ENCODE results near the gene CFAP210. TPM values are rescaled to one million over a fixed set of nuclear protein-coding genes. Genes with fewer than 3 reads are reported as not detected.

The CFAP210 gene
- total RNA-seq, 4 donors from 2014 or later: not detected

DNA sequence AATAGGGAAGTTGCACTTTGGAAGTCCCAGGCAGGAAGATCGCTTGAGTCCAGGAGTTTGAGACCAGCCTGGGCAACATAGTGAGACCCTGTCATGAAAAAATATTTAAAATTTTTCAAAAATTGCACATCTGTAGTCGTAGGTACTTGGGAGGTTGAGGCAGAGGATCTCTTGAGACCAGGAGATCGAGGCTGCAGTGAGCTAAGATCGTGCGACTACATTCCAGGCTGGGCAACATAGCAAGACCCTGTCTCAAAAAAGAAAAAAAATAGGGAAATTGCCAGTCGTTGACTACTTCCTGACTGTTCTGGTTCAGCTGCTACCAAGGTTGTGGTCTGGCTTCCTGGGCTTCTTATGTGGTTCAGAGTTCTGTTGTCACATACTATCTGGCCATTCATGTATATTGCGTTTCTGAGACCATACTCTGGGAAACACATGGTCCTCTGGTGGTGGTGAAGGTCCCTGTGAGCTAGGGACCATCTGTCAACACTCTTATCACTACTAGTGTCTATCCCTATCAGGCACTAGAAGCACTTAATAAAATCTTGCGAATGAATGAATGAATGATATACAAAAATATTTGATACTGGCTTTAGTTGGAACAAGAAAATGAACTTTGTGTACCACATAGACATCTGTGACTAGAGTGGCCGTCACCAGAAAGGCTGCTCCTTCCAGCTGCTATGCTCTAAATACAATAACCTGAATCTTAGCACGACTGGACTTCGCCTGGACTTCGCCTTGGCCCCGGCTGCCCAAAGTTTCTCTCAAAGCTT, 38.6 kb upstream of the CFAP210 start:
- TF ChIP-seq, protein P1, sequence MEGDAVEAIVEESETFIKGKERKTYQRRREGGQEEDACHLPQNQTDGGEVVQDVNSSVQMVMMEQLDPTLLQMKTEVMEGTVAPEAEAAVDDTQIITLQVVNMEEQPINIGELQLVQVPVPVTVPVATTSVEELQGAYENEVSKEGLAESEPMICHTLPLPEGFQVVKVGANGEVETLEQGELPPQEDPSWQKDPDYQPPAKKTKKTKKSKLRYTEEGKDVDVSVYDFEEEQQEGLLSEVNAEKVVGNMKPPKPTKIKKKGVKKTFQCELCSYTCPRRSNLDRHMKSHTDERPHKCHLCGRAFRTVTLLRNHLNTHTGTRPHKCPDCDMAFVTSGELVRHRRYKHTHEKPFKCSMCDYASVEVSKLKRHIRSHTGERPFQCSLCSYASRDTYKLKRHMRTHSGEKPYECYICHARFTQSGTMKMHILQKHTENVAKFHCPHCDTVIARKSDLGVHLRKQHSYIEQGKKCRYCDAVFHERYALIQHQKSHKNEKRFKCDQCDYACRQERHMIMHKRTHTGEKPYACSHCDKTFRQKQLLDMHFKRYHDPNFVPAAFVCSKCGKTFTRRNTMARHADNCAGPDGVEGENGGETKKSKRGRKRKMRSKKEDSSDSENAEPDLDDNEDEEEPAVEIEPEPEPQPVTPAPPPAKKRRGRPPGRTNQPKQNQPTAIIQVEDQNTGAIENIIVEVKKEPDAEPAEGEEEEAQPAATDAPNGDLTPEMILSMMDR (IDR thresholded peaks at IDR 0.05; ENCODE audit: low read depth): no peak

- TF ChIP-seq, protein P1 (IDR thresholded peaks at IDR 0.05; ENCODE audit: low read depth): no peak
Measured at GRCh38 chr2:169732075-169732474, 37.9 kb upstream of the CFAP210 start.

- TF ChIP-seq, protein P1 (IDR thresholded peaks at IDR 0.05; ENCODE audit: low read depth): no peak
Measured at GRCh38 chr2:169729274-169729605, 35.0 kb upstream of the CFAP210 start.

DNA sequence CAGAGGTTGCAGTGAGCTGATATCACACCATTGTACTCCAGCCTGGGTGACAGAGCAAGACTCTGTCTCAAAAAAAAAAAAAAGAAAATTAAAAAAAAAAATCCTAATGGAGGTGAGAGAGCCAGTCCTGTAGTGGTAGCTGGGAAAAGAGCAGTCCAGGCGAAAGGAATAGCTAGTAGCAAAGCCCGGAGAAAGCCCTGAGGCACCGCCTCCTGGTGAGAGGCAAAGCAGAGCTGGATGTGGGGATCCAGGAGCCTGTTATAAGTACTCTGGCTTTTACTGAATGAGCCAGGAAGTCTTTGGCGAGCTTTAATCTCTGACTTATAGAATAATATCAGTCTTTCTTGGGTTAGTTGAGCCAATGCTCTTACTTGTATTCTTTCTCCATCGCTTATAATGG, 32.9 kb upstream of the CFAP210 start:
- TF ChIP-seq, protein P1 (IDR thresholded peaks at IDR 0.05; ENCODE audit: low read depth): no peak

DNA sequence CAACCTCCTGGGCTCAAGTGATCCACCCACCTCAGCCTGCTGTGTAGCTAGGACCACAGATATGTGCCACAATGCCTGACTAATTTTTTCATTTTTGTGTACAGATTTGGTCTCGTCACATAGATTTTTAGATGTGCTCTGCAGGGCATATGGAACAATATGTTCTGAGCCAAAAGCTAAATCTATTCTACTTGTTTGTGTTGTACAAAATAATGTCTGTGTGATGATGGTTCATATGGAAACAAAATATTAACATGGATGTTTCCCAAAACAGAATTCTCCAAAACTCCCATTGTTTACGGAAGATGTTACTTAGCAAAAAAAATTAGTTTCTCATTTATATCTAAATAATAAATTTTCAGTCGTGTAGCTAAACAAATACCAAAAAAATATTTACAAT, 26.8 kb upstream of the CFAP210 start:
- TF ChIP-seq, protein P1 (IDR thresholded peaks at IDR 0.05; ENCODE audit: low read depth): no peak

DNA sequence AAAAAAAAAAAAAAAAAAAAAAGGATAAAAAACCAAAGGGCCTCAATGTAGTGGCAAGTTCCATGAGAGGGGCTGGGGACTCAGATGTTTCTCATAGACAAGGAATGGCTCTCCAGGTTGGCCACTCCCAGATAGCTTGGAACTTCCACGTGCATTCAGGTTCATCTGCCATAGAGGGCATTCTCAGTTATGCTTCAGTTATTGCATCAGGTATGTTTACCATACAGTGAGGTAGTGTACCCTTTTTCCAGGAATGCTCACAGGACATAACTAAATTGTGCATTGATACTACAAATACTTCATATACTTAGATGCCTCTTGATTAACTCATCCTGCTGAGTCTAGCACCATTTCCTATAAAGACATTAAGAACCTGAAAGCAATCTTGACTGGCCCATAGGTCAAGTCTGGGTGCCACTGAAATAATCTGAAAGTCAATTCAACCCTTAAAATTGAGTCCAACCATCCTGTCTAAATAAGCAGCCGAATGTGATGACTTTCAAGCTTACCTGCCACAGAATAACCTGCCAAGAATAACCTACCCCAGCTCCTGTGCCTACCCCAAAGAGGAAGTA, 24.8 kb upstream of the CFAP210 start:
- TF ChIP-seq, protein P1 (IDR thresholded peaks at IDR 0.05; ENCODE audit: low read depth): no peak

- TF ChIP-seq, protein P1 (IDR thresholded peaks at IDR 0.05; ENCODE audit: low read depth): no peak
Measured at GRCh38 chr2:169717691-169718063, 23.5 kb upstream of the CFAP210 start.

Measured in subcutaneous adipose tissue (tissue), 4 donors.